GM23338 (cell line): Measurements from ENCODE around the gene TRIM37. TPM values are rescaled to one million over a fixed set of nuclear protein-coding genes. Genes with fewer than 3 reads are reported as not detected.
A peak's percentile ranks its signal among the peaks of the same experiment; 100 is the strongest.

Source experiments
- ATAC-seq: fragments of 200-7000 bp; cut with Tn5 transposase; 3 replicates; pipeline ENCODE4 v1.9.1; 2020
- DNase-seq: peaks from one replicate; pipeline ENCODE4 v3.0.0-alpha.2; 2015; ENCODE audit warnings: low spot score
- H2AFZ ChIP-seq: fragments of 200-600 bp; sonication (generic); 2 replicates; pipeline ENCODE4 v1.8.0; 2016; ENCODE audit warnings: antibody characterized with exemption, mild to moderate bottlenecking, moderate library complexity
- H3F3A ChIP-seq: fragments of 200-600 bp; sonication (generic); replicated peaks from 2 replicates; pipeline ENCODE4 v1.8.0; 2017; ENCODE audit warnings: antibody characterized with exemption, mixed run types, low read depth
- H3K27ac ChIP-seq: fragments of 200-600 bp; sonication (generic); 2 replicates; pipeline ENCODE4 v1.6.1; 2016; ENCODE audit warnings: low read depth
- H3K27me3 ChIP-seq: fragments of 200-600 bp; sonication (generic); 2 replicates; pipeline ENCODE4 v1.8.0; 2016; ENCODE audit warnings: mild to moderate bottlenecking, mixed run types, moderate library complexity; ENCODE audit not compliant: insufficient read depth
- H3K36me3 ChIP-seq: fragments of 200-600 bp; sonication (generic); 2 replicates; pipeline ENCODE4 v1.8.0; 2016; ENCODE audit warnings: mild to moderate bottlenecking; ENCODE audit not compliant: insufficient read depth
- H3K4me1 ChIP-seq: fragments of 200-600 bp; sonication (generic); 2 replicates; pipeline ENCODE4 v1.8.0; 2016; ENCODE audit warnings: mild to moderate bottlenecking, moderate library complexity; ENCODE audit not compliant: insufficient read depth
- H3K4me2 ChIP-seq: fragments of 200-600 bp; sonication (generic); 2 replicates; pipeline ENCODE4 v1.7.1; 2017; ENCODE audit warnings: mixed run types
- H3K4me3 ChIP-seq: fragments of 200-600 bp; sonication (generic); 2 replicates; pipeline ENCODE4 v1.6.1; 2016; ENCODE audit warnings: mixed run types
- H3K79me2 ChIP-seq: fragments of 200-600 bp; sonication (generic); replicated peaks from 2 replicates; pipeline ENCODE4 v1.8.0; 2017; ENCODE audit warnings: mild to moderate bottlenecking; ENCODE audit not compliant: insufficient read depth
- H3K9me2 ChIP-seq: fragments of 200-600 bp; sonication (generic); 2 replicates; pipeline ENCODE4 v1.8.0; 2017; ENCODE audit not compliant: insufficient read depth
- H4K20me1 ChIP-seq: fragments of 200-600 bp; sonication (generic); replicated peaks from 2 replicates; pipeline ENCODE4 v1.8.0; 2017; ENCODE audit warnings: mild to moderate bottlenecking; ENCODE audit not compliant: insufficient read depth
- H3K27ac Mint-ChIP-seq: 2 replicates; pipeline ENCODE4 v1.8.0; 2020; ENCODE audit warnings: inconsistent platforms, mild to moderate bottlenecking, moderate library complexity, mixed read lengths
- H3K27me3 Mint-ChIP-seq: 3 replicates; pipeline ENCODE4 v1.8.0; 2022; ENCODE audit warnings: low read depth, mild to moderate bottlenecking, moderate library complexity, mixed read lengths, inconsistent platforms; ENCODE audit not compliant: insufficient read depth, poor library complexity
- H3K36me3 Mint-ChIP-seq: 3 replicates; pipeline ENCODE4 v1.8.0; 2021; ENCODE audit warnings: low read depth, mild to moderate bottlenecking, inconsistent platforms, moderate library complexity, mixed read lengths
- H3K4me1 Mint-ChIP-seq: 3 replicates; pipeline ENCODE4 v1.8.0; 2020; ENCODE audit warnings: mild to moderate bottlenecking, inconsistent platforms, mixed read lengths
- H3K4me3 Mint-ChIP-seq: 3 replicates; pipeline ENCODE4 v1.8.0; 2021; ENCODE audit warnings: moderate library complexity, mild to moderate bottlenecking, inconsistent platforms, mixed read lengths
- H3K9me3 Mint-ChIP-seq: 3 replicates; pipeline ENCODE4 v1.8.0; 2020; ENCODE audit warnings: moderate library complexity, mild to moderate bottlenecking, inconsistent platforms, mixed read lengths
- CTCF ChIP-seq, 2 experiments: fragments of 200-600 bp in 1 of 2; sonication (generic) in 1 of 2; conservative IDR thresholded peaks; 2 replicates each; pipeline versions ENCODE4 v1.5.1 to v1.6.1; 2016 to 2017; ENCODE audit warnings: antibody characterized with exemption in 2 of 2, low read depth in 2 of 2, mild to moderate bottlenecking in 2 of 2, moderate library complexity in 1 of 2
- JUNB ChIP-seq: IDR thresholded peaks from one replicate; pipeline ENCODE4 v1.6.1; 2016; ENCODE audit warnings: antibody characterized with exemption; ENCODE audit not compliant: unreplicated experiment
- POLR2AphosphoS5 ChIP-seq: IDR thresholded peaks from 2 replicates; pipeline ENCODE4 v1.6.1; 2016; ENCODE audit warnings: antibody characterized with exemption, low read depth
- REST ChIP-seq: IDR thresholded peaks from one replicate; pipeline ENCODE4 v1.6.1; 2018; ENCODE audit warnings: antibody characterized with exemption; ENCODE audit not compliant: unreplicated experiment
- ZNF331 ChIP-seq: fragments of 250-450 bp; sonication (Bioruptor Pico); IDR thresholded peaks from 2 replicates; pipeline ENCODE4 v1.5.0; 2020; ENCODE audit warnings: low read depth, mild to moderate bottlenecking, moderate library complexity
- polyA plus RNA-seq: library from polyadenylated mRNA; unstranded; fragments of >200 nt; fragmentation: Nextera tagmentation; extraction: Ambion mirVana; gene quantifications from 2 replicates; pipeline ENCODE4 v1.2.1, GENCODE V29; 2016
- total RNA-seq: library from RNA; depleted of rRNA; stranded (reverse); fragments of >200 nt; shearing (Covaris generic); gene quantifications from 2 replicates; pipeline ENCODE4 v1.2.3, GENCODE V29; 2014
- TF ChIP-seq, protein P1 (sequence below): IDR thresholded peaks from 2 replicates; pipeline ENCODE4 v1.6.1; 2016; ENCODE audit warnings: antibody characterized with exemption
- TF ChIP-seq, protein P2 (sequence below): fragments of 250-450 bp; sonication (Bioruptor Pico); IDR thresholded peaks from 2 replicates; pipeline ENCODE4 v1.5.0; 2020; ENCODE audit warnings: mild to moderate bottlenecking, moderate library complexity

The TRIM37 gene
- total and polyA plus RNA-seq, 2 experiments from 2014 or later = 61.1 to 71.2 TPM

GRCh38 chr17:59003860-59004259 is 102.8 kb downstream of the TRIM37 start (continued):
- TF ChIP-seq CTCF (conservative IDR thresholded peaks at IDR 0.05; ENCODE audit: low read depth in 2 of 2) (no peak), JUNB (no peak), POLR2AphosphoS5 (no peak), ZNF331 (CRISPR knock-in tag) (no peak), REST (no peak)

GRCh38 chr17:59002848-59003247 is 103.8 kb downstream of the TRIM37 start:
- H3K79me2 ChIP-seq = no peaks in the 10 kb centered on the region
- Mint-ChIP-seq H3K4me1 (peaks cover 6% of the 10 kb centered on the region; the same call in 2 of the 3 replicates), H3K4me3 (no peak overlapping the region), H3K27ac (peak overlapping the region; percentile 40; the same call in 1 of the 2 replicates), H3K36me3 (peaks cover 31% of the 10 kb centered on the region; the same call in 2 of the 3 replicates), H3K9me3 (no peaks in the 10 kb centered on the region), H3K27me3 (peaks cover 2% of the 10 kb centered on the region)
- H3K27me3 ChIP-seq = no peaks in the 10 kb centered on the region
- H3F3A ChIP-seq = no peaks in the 10 kb centered on the region
- H3K4me2 ChIP-seq = no peak overlapping the region
- H3K9me2 ChIP-seq = no peaks in the 10 kb centered on the region
- H3K27ac ChIP-seq = peak overlapping the region; percentile 29; the same call in 1 of the 2 replicates
- H3K4me1 ChIP-seq = no peaks in the 10 kb centered on the region
- H3K36me3 ChIP-seq = peaks cover 10% of the 10 kb centered on the region; the same call in 1 of the 2 replicates
- no peak overlapping the region for H3K4me3 ChIP-seq
- no peak for DNase-seq
- H4K20me1 ChIP-seq = no peaks in the 10 kb centered on the region
- H2AFZ ChIP-seq = no peak overlapping the region
- no peak for ATAC-seq
- no peak for TF ChIP-seq CTCF (conservative IDR thresholded peaks at IDR 0.05; ENCODE audit: low read depth in 2 of 2)
- TF ChIP-seq, protein P1, sequence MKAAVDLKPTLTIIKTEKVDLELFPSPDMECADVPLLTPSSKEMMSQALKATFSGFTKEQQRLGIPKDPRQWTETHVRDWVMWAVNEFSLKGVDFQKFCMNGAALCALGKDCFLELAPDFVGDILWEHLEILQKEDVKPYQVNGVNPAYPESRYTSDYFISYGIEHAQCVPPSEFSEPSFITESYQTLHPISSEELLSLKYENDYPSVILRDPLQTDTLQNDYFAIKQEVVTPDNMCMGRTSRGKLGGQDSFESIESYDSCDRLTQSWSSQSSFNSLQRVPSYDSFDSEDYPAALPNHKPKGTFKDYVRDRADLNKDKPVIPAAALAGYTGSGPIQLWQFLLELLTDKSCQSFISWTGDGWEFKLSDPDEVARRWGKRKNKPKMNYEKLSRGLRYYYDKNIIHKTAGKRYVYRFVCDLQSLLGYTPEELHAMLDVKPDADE = no peak
- TF ChIP-seq, protein P2, sequence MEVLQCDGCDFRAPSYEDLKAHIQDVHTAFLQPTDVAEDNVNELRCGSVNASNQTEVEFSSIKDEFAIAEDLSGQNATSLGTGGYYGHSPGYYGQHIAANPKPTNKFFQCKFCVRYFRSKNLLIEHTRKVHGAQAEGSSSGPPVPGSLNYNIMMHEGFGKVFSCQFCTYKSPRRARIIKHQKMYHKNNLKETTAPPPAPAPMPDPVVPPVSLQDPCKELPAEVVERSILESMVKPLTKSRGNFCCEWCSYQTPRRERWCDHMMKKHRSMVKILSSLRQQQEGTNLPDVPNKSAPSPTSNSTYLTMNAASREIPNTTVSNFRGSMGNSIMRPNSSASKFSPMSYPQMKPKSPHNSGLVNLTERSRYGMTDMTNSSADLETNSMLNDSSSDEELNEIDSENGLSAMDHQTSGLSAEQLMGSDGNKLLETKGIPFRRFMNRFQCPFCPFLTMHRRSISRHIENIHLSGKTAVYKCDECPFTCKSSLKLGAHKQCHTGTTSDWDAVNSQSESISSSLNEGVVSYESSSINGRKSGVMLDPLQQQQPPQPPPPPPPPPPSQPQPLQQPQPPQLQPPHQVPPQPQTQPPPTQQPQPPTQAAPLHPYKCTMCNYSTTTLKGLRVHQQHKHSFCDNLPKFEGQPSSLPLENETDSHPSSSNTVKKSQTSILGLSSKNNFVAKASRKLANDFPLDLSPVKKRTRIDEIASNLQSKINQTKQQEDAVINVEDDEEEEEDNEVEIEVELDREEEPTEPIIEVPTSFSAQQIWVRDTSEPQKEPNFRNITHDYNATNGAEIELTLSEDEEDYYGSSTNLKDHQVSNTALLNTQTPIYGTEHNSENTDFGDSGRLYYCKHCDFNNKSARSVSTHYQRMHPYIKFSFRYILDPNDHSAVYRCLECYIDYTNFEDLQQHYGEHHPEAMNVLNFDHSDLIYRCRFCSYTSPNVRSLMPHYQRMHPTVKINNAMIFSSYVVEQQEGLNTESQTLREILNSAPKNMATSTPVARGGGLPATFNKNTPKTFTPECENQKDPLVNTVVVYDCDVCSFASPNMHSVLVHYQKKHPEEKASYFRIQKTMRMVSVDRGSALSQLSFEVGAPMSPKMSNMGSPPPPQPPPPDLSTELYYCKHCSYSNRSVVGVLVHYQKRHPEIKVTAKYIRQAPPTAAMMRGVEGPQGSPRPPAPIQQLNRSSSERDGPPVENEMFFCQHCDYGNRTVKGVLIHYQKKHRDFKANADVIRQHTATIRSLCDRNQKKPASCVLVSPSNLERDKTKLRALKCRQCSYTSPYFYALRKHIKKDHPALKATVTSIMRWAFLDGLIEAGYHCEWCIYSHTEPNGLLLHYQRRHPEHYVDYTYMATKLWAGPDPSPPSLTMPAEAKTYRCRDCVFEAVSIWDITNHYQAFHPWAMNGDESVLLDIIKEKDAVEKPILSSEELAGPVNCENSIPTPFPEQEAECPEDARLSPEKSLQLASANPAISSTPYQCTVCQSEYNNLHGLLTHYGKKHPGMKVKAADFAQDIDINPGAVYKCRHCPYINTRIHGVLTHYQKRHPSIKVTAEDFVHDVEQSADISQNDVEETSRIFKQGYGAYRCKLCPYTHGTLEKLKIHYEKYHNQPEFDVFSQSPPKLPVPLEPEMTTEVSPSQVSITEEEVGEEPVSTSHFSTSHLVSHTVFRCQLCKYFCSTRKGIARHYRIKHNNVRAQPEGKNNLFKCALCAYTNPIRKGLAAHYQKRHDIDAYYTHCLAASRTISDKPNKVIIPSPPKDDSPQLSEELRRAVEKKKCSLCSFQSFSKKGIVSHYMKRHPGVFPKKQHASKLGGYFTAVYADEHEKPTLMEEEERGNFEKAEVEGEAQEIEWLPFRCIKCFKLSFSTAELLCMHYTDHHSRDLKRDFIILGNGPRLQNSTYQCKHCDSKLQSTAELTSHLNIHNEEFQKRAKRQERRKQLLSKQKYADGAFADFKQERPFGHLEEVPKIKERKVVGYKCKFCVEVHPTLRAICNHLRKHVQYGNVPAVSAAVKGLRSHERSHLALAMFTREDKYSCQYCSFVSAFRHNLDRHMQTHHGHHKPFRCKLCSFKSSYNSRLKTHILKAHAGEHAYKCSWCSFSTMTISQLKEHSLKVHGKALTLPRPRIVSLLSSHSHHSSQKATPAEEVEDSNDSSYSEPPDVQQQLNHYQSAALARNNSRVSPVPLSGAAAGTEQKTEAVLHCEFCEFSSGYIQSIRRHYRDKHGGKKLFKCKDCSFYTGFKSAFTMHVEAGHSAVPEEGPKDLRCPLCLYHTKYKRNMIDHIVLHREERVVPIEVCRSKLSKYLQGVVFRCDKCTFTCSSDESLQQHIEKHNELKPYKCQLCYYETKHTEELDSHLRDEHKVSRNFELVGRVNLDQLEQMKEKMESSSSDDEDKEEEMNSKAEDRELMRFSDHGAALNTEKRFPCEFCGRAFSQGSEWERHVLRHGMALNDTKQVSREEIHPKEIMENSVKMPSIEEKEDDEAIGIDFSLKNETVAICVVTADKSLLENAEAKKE (CRISPR knock-in tag) = no peak
